ENCODE data around the gene PTPMT1.

Gene PTPMT1

DNA sequence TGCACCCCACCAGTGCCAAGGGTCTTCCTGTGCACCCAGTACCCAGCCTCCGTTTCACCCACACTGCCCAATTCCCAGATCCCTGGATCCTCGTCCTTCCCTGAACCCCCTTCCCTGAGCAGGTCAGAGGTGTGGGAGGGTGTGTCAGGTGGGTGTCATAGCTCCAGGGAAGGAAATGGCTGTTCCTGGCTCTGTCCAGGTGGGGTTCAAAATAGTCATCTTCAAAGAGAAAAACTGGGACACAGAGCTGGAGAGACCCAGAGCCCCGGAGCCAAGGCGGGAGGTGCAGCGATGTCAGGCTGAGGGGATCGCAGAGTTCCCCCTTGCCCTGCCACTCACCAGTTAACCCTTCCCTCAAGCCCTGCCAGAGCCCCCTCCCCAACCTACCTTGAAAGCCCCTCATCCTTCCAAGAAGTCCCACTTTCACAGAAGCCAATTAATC lies 28.1 kb downstream of the PTPMT1 start:
- no peak overlapping the region for H3K18ac ChIP-seq (ENCODE audit: low read depth in 1 of 2, low read length in 2 of 2)
- H3K23ac ChIP-seq (ENCODE audit: low read length in 2 of 2): no peak overlapping the region
- no peak for DNase-seq
- WGBS: 4% methylated on average over 4 of the region's 6 CpGs
- no peak overlapping the region for H2BK12ac ChIP-seq (ENCODE audit: low read length in 2 of 2)
- H4K91ac ChIP-seq (ENCODE audit: low read length): no peak overlapping the region
- peaks cover 0 to 10% of the 10 kb centered on the region in 2 experiments for H3K36me3 ChIP-seq (ENCODE audit: control insufficient read depth in 1 of 2, insufficient read depth in 2 of 2, low read depth in 1 of 2, low read length in 2 of 2)
- H3K14ac ChIP-seq (ENCODE audit: low read length in 2 of 2): no peak overlapping the region
- no peak overlapping the region for H2AK5ac ChIP-seq (ENCODE audit: low read length, severe bottlenecking)
- no peak overlapping the region for H2BK15ac ChIP-seq (ENCODE audit: low read depth, poor library complexity, severe bottlenecking)
- peak overlapping the region; percentile 4 for H3K9ac ChIP-seq (ENCODE audit: low read length)
- H3K4me2 ChIP-seq (ENCODE audit: low read length, poor library complexity, severe bottlenecking): peak overlapping the region; percentile 86
- H3K79me1 ChIP-seq (replicated peaks; ENCODE audit: low read length, poor library complexity, severe bottlenecking): no peaks in the 10 kb centered on the region
- H2AFZ ChIP-seq (ENCODE audit: low read depth, low read length): no peak overlapping the region
- no peak overlapping the region for H2BK120ac ChIP-seq (ENCODE audit: low read depth, low read length)
- H3K4me3 ChIP-seq (ENCODE audit: insufficient read depth in 1 of 2, low read depth in 1 of 2, low read length in 2 of 2): peak overlapping the region in 1 of 2 experiments; percentile 60
- no peak overlapping the region for H4K8ac ChIP-seq (ENCODE audit: low read length)
- H3K4ac ChIP-seq (ENCODE audit: low read depth in 1 of 2, low read length in 2 of 2): no peak overlapping the region
- no peak overlapping the region for H3K27ac ChIP-seq (ENCODE audit: low read length, poor library complexity, severe bottlenecking)
- H2BK5ac ChIP-seq (ENCODE audit: low read depth, low read length, poor library complexity, severe bottlenecking): no peak overlapping the region
- peaks cover 42% of the 10 kb centered on the region in 2 experiments for H3K27me3 ChIP-seq (ENCODE audit: control insufficient read depth in 1 of 2, insufficient read depth in 1 of 2, low read length in 2 of 2)
- no peaks in the 10 kb centered on the region for H3K9me3 ChIP-seq (ENCODE audit: control insufficient read depth, low read length)
- peaks cover 20% of the 10 kb centered on the region for H3K4me1 ChIP-seq (ENCODE audit: control insufficient read depth, insufficient read depth, low read depth, low read length)

- DNase-seq: no peak
- H2BK120ac ChIP-seq (ENCODE audit: low read depth, low read length): no peak within 1 kb of the TSS
Observed at GRCh38 chr11:47593934-47594855, 28.8 kb downstream of the PTPMT1 start, which contains the start of gene C1QTNF4. C1QTNF4 (minus strand) TSS chr11:47594411; CDS start chr11:47590810, 3,601 bp downstream.

GRCh38 chr11:47595029-47595428 lies 29.6 kb downstream of the PTPMT1 start:
- no peak overlapping the region for H3K9ac ChIP-seq (ENCODE audit: low read length)
- H3K4me2 ChIP-seq (ENCODE audit: low read length, poor library complexity, severe bottlenecking): no peak overlapping the region
- no peak overlapping the region for H3K27ac ChIP-seq (ENCODE audit: low read length, poor library complexity, severe bottlenecking)
- H3K79me1 ChIP-seq (replicated peaks; ENCODE audit: low read length, poor library complexity, severe bottlenecking): no peaks in the 10 kb centered on the region
- no peak overlapping the region for H2BK15ac ChIP-seq (ENCODE audit: low read depth, poor library complexity, severe bottlenecking)
- H3K4me3 ChIP-seq (ENCODE audit: insufficient read depth in 1 of 2, low read depth in 1 of 2, low read length in 2 of 2): no peak overlapping the region
- peaks cover 42 to 46% of the 10 kb centered on the region in 2 experiments for H3K27me3 ChIP-seq (ENCODE audit: control insufficient read depth in 1 of 2, insufficient read depth in 1 of 2, low read length in 2 of 2)
- no peak overlapping the region for H3K14ac ChIP-seq (ENCODE audit: low read length in 2 of 2)
- peak overlapping the region in 1 of 2 experiments; percentile 93 for H3K23ac ChIP-seq (ENCODE audit: low read length in 2 of 2)
- peaks cover 0 to 5% of the 10 kb centered on the region in 2 experiments for H3K36me3 ChIP-seq (ENCODE audit: control insufficient read depth in 1 of 2, insufficient read depth in 2 of 2, low read depth in 1 of 2, low read length in 2 of 2)
- H2BK5ac ChIP-seq (ENCODE audit: low read depth, low read length, poor library complexity, severe bottlenecking): no peak overlapping the region
- H2BK120ac ChIP-seq (ENCODE audit: low read depth, low read length): no peak overlapping the region
- WGBS: 67% methylated on average over 7 of the region's 7 CpGs
- H2AK5ac ChIP-seq (ENCODE audit: low read length, severe bottlenecking): no peak overlapping the region
- no peak for DNase-seq
- no peak overlapping the region for H2BK12ac ChIP-seq (ENCODE audit: low read length in 2 of 2)
- H3K18ac ChIP-seq (ENCODE audit: low read depth in 1 of 2, low read length in 2 of 2): no peak overlapping the region
- H2AFZ ChIP-seq (ENCODE audit: low read depth, low read length): no peak overlapping the region
- no peaks in the 10 kb centered on the region for H3K9me3 ChIP-seq (ENCODE audit: control insufficient read depth, low read length)
- no peak overlapping the region for H3K4ac ChIP-seq (ENCODE audit: low read depth in 1 of 2, low read length in 2 of 2)
- no peak overlapping the region for H4K8ac ChIP-seq (ENCODE audit: low read length)
- peaks cover 20% of the 10 kb centered on the region for H3K4me1 ChIP-seq (ENCODE audit: control insufficient read depth, insufficient read depth, low read depth, low read length)
- H4K91ac ChIP-seq (ENCODE audit: low read length): no peak overlapping the region

More at GRCh38 chr11:47593934-47594855, 28.8 kb downstream of the PTPMT1 start, which contains the start of gene C1QTNF4:
- H3K9ac ChIP-seq (ENCODE audit: low read length): peak within 1 kb of the TSS; percentile 4
- H3K18ac ChIP-seq (ENCODE audit: low read depth in 1 of 2, low read length in 2 of 2): peak within 1 kb of the TSS in 1 of 2 experiments; percentile 24
- no peak within 1 kb of the TSS for H2AK5ac ChIP-seq (ENCODE audit: low read length, severe bottlenecking)
- H4K91ac ChIP-seq (ENCODE audit: low read length): no peak within 1 kb of the TSS
- no peak within 1 kb of the TSS for H2BK5ac ChIP-seq (ENCODE audit: low read depth, low read length, poor library complexity, severe bottlenecking)
- no peaks in the 10 kb centered on the region for H3K9me3 ChIP-seq (ENCODE audit: control insufficient read depth, low read length)
- H4K8ac ChIP-seq (ENCODE audit: low read length): no peak within 1 kb of the TSS
- no peaks in the 10 kb centered on the region for H3K79me1 ChIP-seq (replicated peaks; ENCODE audit: low read length, poor library complexity, severe bottlenecking)
- H3K4me1 ChIP-seq (ENCODE audit: control insufficient read depth, insufficient read depth, low read depth, low read length): peaks cover 20% of the 10 kb centered on the region
- H3K27me3 ChIP-seq (ENCODE audit: control insufficient read depth in 1 of 2, insufficient read depth in 1 of 2, low read length in 2 of 2): peaks cover 42% of the 10 kb centered on the region in 2 experiments
- H3K27ac ChIP-seq (ENCODE audit: low read length, poor library complexity, severe bottlenecking): no peak within 1 kb of the TSS
- H2BK15ac ChIP-seq (ENCODE audit: low read depth, poor library complexity, severe bottlenecking): no peak within 1 kb of the TSS
- H3K4me2 ChIP-seq (ENCODE audit: low read length, poor library complexity, severe bottlenecking): peak within 1 kb of the TSS; percentile 86
- peaks cover 0 to 10% of the 10 kb centered on the region in 2 experiments for H3K36me3 ChIP-seq (ENCODE audit: control insufficient read depth in 1 of 2, insufficient read depth in 2 of 2, low read depth in 1 of 2, low read length in 2 of 2)
- no peak within 1 kb of the TSS for H2AFZ ChIP-seq (ENCODE audit: low read depth, low read length)
- H3K14ac ChIP-seq (ENCODE audit: low read length in 2 of 2): no peak within 1 kb of the TSS
- peak within 1 kb of the TSS; percentile 46 to 60 for H3K4me3 ChIP-seq (ENCODE audit: insufficient read depth in 1 of 2, low read depth in 1 of 2, low read length in 2 of 2)
- H3K23ac ChIP-seq (ENCODE audit: low read length in 2 of 2): peak within 1 kb of the TSS in 1 of 2 experiments; percentile 93
- H2BK12ac ChIP-seq (ENCODE audit: low read length in 2 of 2): no peak within 1 kb of the TSS
- no peak within 1 kb of the TSS for H3K4ac ChIP-seq (ENCODE audit: low read depth in 1 of 2, low read length in 2 of 2)
- WGBS: 3% methylated on average over 47 of the region's 48 CpGs

GRCh38 chr11:47595967-47596366 lies 30.6 kb downstream of the PTPMT1 start:
- Histone ChIP-seq H2BK5ac (ENCODE audit: low read depth, low read length, poor library complexity, severe bottlenecking) (no peak overlapping the region), H3K27me3 (ENCODE audit: control insufficient read depth in 1 of 2, insufficient read depth in 1 of 2, low read length in 2 of 2) (peaks cover 42 to 48% of the 10 kb centered on the region in 2 experiments), H2AK5ac (ENCODE audit: low read length, severe bottlenecking) (no peak overlapping the region), H3K23ac (ENCODE audit: low read length in 2 of 2) (no peak overlapping the region), H3K4me2 (ENCODE audit: low read length, poor library complexity, severe bottlenecking) (no peak overlapping the region), H4K8ac (ENCODE audit: low read length) (no peak overlapping the region), H2BK15ac (ENCODE audit: low read depth, poor library complexity, severe bottlenecking) (no peak overlapping the region), H3K9ac (ENCODE audit: low read length) (no peak overlapping the region), H4K91ac (ENCODE audit: low read length) (no peak overlapping the region), H3K18ac (ENCODE audit: low read depth in 1 of 2, low read length in 2 of 2) (no peak overlapping the region), H3K4me1 (ENCODE audit: control insufficient read depth, insufficient read depth, low read depth, low read length) (peaks cover 20% of the 10 kb centered on the region), H2AFZ (ENCODE audit: low read depth, low read length) (no peak overlapping the region), H3K4me3 (ENCODE audit: insufficient read depth in 1 of 2, low read depth in 1 of 2, low read length in 2 of 2) (no peak overlapping the region), H3K27ac (ENCODE audit: low read length, poor library complexity, severe bottlenecking) (no peak overlapping the region), H3K79me1 (replicated peaks; ENCODE audit: low read length, poor library complexity, severe bottlenecking) (no peaks in the 10 kb centered on the region), H3K36me3 (ENCODE audit: control insufficient read depth in 1 of 2, insufficient read depth in 2 of 2, low read depth in 1 of 2, low read length in 2 of 2) (no peaks in the 10 kb centered on the region), H3K9me3 (ENCODE audit: control insufficient read depth, low read length) (no peaks in the 10 kb centered on the region), H2BK120ac (ENCODE audit: low read depth, low read length) (no peak overlapping the region), H2BK12ac (ENCODE audit: low read length in 2 of 2) (no peak overlapping the region), H3K4ac (ENCODE audit: low read depth in 1 of 2, low read length in 2 of 2) (no peak overlapping the region), H3K14ac (ENCODE audit: low read length in 2 of 2) (no peak overlapping the region)
- WGBS: 100% methylated on average over 1 of the region's 1 CpG
- no peak for DNase-seq
